Activated CD4-positive, alpha-beta T cell treated with anti-CD3 and anti-CD28 coated beads, Interleukin-2, amount 50 U/mL, for 48 hours (primary cell): ENCODE data around the gene SFTA2.
A peak's percentile ranks its signal among the peaks of the same experiment; 100 is the strongest.
"Not testable (repeated sequence)": the region's sequence is repeated elsewhere in the genome, so short reads cannot be mapped to it uniquely, and the experiment has no call there.

Experiments used
- DNase-seq, 2 experiments: peaks; one replicate each; pipeline ENCODE4 v3.0.0-alpha.2; 2020

The SFTA2 gene

DNA sequence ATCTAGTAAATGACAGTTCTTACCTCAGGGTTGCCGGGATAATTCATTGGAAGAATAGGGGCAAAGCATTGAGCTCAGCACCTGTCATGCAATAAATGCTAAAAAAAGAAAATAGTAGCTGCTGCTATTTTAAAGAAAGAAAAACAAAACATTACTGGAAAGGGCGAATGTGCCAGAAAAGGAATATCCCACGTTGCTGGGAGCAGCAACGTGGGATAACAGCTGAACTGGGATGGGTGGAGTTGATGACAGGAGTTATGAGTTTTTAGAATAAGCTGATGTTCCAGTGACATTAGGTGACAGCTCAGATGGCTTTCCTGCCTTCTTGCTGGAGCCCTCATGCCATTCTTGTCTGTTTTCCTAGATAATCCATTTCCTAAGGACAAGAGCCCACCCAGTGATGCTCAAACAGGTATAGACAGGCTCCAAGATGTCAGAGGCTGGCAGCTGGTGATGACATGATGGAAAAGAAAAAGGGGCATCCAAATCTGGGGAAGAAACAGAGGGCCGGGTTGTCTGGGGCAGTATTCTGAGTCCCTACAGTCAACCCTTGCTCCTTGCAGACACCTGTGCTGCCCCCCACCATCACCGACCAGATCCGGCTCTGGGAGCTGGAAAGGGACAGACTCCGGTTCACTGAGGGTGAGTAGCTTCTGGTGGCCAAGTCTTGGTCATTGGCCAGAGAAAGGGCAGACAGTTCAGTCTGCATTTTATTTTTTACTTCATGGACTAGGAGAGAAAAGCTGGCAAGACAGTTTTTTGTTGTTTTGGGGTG is 19.0 kb downstream of the SFTA2 start:
- no peak for DNase-seq

DNA sequence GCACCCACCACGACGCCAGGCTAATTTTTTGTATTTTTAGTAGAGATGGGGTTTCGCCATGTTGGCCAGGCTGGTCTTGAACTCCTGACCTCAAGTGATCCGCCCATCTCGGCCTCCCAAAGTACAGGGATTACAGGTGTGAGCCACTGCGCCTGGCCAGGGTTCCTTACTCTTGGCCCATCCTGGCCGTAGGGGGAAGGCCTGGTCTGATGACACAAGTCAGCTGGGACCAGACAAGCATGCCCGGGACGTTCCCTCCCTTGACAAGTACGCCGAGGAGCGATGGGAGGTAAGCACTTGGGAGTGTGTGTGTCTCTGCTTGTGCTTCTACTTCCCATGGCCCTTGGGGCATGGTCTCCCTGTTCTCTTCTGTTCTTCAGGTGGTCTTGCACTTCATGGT is 21.5 kb downstream of the SFTA2 start:
- not testable (repeated sequence) for DNase-seq

DNA sequence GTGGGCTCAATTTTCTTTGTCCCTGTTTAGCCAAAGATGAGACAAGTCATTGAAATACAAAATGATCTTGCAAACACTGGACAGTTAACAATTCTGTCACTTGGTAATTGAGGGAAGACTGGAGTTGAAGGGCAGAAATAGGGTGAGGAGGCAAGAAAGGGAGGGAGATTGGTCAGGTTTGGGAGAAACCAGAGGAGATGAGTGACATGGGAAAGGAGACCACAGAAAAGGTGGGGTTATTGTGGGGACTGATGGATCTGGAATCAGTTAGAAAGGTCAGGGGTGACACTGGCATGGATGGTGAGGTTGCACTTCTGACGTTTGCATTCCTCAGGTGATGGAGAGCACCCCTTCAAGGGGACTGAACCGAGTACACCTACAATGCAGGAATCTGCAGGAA is 23.3 kb downstream of the SFTA2 start:
- no peak for DNase-seq

DNA sequence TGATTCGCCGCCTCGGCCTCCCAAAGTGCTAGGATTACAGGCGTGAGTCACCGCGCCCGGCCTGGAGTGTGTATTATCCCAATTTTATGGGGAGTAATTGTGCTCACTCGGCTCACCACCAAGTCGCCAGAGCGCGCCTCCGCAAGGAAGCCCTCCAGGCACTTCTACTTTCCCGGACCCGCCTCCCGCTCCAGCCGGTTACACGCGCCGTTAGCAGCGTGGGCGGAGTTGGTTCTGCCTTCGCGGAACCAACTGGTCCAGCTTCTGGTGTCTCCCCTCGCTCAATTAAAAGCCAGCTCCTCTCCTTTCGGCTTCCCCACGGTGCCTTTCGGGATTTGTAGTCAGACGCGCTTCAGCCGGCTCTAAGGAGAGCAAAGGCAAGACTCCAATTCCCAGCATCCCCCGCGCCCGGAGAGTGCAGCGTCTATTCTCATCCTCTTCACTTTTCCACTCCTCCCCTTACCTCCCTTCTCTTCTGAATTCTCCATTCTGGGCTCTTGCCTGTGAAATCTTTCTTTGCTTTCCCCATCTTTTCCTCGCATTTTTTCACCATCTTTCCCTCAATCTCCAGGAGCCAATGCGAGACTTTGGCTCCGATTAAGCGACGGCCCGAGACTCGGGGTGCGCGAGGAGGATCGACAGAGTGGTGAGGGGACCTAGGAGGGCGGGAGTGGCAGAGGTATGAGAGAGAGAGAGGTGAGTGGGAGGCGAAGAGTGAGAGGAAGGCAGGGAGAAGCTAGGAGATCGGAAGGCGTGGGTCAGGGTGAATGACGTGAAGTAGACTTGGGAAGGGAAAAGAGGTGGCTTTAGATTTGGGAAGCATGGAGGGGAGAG is 24.0 kb downstream of the SFTA2 start, which contains the start of gene GTF2H4:
TSS of gene GTF2H4 (plus strand) at position 450 of the 834 bp plus-strand sequence.
- peak; percentile 96 to 98 for DNase-seq

GRCh38 chr6:30907290-30907757 is 24.6 kb downstream of the SFTA2 start:
- DNase-seq = not testable (repeated sequence)

DNA sequence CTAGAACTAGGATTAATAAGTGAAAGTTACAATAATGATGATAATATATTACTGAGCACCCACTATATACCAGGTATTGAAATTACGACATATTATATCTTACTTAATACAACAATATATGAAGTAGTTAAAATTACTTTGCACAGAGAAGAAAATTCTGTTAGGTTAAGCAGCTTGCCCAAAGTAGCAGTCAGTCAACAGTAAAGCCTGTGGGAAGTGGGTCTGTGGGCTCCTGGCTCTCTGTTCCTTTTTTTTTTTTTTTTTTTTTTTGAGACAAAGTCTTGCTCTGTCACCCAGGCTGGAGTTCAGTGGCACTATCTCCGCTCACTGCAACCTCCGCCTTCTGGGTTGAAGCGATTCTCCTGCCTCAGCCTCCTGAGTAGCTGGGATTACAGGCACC is 28.7 kb downstream of the SFTA2 start:
- DNase-seq = no peak

- DNase-seq = no peak
These were observed 29.3 kb downstream of the SFTA2 start for GRCh38 chr6:30902709-30903108.

- DNase-seq = not testable (repeated sequence)
These were observed 29.8 kb downstream of the SFTA2 start for GRCh38 chr6:30902196-30902595.

DNA sequence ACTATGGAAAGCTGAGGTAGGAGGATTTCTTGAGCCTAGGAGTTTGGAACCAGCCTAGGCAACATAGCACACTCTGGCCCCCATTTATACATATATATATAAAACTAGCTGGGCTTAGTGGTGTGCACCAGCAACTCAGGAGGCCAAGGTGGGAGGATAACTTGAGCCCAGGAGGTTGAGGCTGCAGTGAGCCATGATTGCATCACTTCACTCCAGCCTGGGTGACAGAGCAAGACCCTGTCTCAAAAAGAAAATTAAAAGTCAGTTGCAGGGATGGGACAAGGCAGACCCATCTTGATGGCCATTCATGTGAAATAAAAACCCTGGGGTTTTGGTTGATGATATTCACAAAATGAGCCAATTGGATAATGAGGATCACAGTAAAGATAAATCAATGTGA is 30.5 kb downstream of the SFTA2 start:
- no peak for DNase-seq

- DNase-seq = no peak
These were observed 31.0 kb downstream of the SFTA2 start for GRCh38 chr6:30900863-30901417.

- DNase-seq = no peak
These were observed 33.1 kb downstream of the SFTA2 start for GRCh38 chr6:30898750-30899360.

- no peak for DNase-seq
These were observed 34.1 kb downstream of the SFTA2 start for GRCh38 chr6:30897882-30898281.

GRCh38 chr6:30896541-30896940 is 35.4 kb downstream of the SFTA2 start:
- no peak for DNase-seq

DNA sequence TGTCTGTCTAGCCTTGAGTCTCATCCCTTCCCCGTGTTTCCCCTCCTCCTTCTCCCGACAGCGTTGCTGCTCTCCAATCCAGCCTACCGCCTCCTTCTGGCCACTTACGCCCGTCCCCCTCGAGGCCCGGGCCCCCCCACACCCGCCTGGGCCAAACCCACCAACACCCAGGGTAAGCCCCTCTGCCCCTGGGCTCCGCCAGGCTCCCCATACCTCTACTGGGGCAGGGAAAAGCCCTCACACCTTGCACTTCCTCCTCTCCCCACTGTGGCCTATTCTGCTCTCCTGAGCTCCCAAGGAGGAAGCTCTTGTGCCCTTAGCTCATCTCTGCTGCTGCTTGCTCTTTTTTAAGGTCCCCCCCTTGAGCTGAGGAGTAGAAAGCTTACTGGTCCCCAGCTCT is 36.6 kb downstream of the SFTA2 start:
- DNase-seq = no peak

GRCh38 chr6:30894935-30895334 is 37.0 kb downstream of the SFTA2 start:
- DNase-seq = no peak

DNA sequence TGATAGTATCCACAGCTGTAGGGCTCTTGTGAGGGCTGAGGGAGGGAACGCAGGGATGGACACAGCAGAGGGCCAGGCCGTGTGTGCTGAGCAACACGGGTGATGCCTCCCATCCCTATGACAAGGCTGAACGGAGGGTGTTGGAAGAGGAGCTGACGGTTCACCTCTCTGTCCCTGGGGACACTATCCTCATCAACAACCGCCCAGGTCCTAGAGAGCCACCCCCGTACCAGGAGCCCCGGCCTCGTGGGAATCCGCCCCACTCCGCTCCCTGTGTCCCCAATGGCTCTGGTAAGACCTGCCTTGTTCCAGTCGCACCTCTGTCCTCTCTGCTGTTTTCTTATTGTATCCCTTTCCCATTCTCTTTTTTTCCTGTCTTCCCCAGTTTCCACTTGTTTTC is 37.6 kb downstream of the SFTA2 start:
- DNase-seq = no peak

GRCh38 chr6:30893666-30894065 is 38.3 kb downstream of the SFTA2 start:
- no peak for DNase-seq

- no peak for DNase-seq
These were observed 38.9 kb downstream of the SFTA2 start for GRCh38 chr6:30893001-30893591.

- no peak for DNase-seq
These were observed 40.0 kb downstream of the SFTA2 start for GRCh38 chr6:30891816-30892538.

GRCh38 chr6:30891450-30891723 is 40.6 kb downstream of the SFTA2 start:
- no peak for DNase-seq

DNA sequence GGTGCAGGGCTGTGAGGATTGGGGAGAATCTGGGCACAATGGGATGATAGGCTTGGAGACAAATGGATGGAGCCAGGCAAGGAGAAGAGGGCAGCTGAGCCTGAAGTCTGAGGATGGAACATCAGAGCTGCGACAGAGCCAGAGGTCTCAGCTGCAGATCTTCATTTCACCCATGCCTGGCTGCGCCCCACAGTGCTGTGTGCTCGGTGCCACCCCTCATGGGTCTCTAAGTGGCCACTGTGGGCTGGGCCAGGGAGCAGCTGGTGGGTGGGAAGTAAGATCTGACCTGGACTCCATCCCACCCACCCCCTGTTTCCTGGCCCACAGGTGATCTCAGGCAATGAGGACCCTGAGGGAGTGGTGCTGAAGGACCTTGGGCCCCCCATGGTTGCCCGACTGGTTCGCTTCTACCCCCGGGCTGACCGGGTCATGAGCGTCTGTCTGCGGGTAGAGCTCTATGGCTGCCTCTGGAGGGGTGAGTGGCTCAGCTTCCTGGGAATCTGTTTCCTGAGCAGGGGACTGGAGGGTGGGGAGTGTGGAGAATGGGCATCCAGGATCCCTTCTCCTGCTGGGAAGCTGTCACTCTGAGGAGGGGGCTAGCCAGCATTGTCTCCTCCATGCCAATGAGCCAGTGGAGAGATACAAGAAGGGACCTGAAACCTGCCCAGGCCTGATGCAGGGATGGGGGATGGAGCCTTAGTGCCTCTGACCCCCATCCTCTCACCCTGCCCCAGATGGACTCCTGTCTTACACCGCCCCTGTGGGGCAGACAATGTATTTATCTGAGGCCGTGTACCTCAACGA is 41.1 kb downstream of the SFTA2 start:
- DNase-seq = no peak
